Neural progenitor cell (in vitro differentiated cells): ENCODE data around the gene PSMB7.

Experiments used
- CTCF ChIP-seq: fragments of 200-600 bp; sonication (generic); IDR thresholded peaks from 2 replicates; pipeline ENCODE4 v1.5.1; 2017; ENCODE audit warnings: antibody characterized with exemption, mild to moderate bottlenecking
- EZH2phosphoT487 ChIP-seq: fragments of 200-600 bp; sonication (generic); IDR thresholded peaks from 2 replicates; pipeline ENCODE4 v1.6.1; 2017; ENCODE audit warnings: antibody characterized with exemption

GRCh38 chr9:124373386-124373785, 41.9 kb downstream of the PSMB7 start:
- TF ChIP-seq CTCF: no peak
- TF ChIP-seq EZH2phosphoT487: no peak
